PFSK-1 (cell line): Measurements from ENCODE around the gene ARHGEF19.

Experiments used
- FOXP2 ChIP-seq: optimal IDR thresholded peaks from 2 replicates; pipeline ENCODE3; 2011; ENCODE audit warnings: borderline replicate concordance, control low read depth, inconsistent platforms; ENCODE audit not compliant: insufficient read depth; ENCODE audit errors: extremely low read length, extremely low read depth
- POLR2AphosphoS5 ChIP-seq: IDR thresholded peaks from 2 replicates; pipeline ENCODE4 v1.6.1; 2012; ENCODE audit warnings: low read depth, mild to moderate bottlenecking, control low read depth, low read length, moderate library complexity
- REST ChIP-seq, 2 experiments: IDR thresholded peaks; 2 replicates each; pipeline versions ENCODE4 v1.6.1 to v1.8.0; 2011 to 2012; ENCODE audit warnings: low read depth in 2 of 2, low read length in 2 of 2, control low read depth in 1 of 2, inconsistent platforms in 1 of 2, mild to moderate bottlenecking in 1 of 2, moderate library complexity in 1 of 2; ENCODE audit not compliant: insufficient read depth in 1 of 2
- SIN3A ChIP-seq: IDR thresholded peaks from 2 replicates; pipeline ENCODE4 v1.6.1; 2012; ENCODE audit warnings: mild to moderate bottlenecking, low read length, moderate library complexity, borderline replicate concordance; ENCODE audit not compliant: insufficient read depth
- TAF1 ChIP-seq: IDR thresholded peaks from 2 replicates; pipeline ENCODE4 v1.6.1; 2012; ENCODE audit warnings: low read length, control low read depth, borderline replicate concordance; ENCODE audit not compliant: insufficient read depth

The ARHGEF19 gene

GRCh38 chr1:16256478-16256877, 44.0 kb upstream of the ARHGEF19 start:
- TF ChIP-seq TAF1 = no peak
- TF ChIP-seq POLR2AphosphoS5 = no peak
- no peak for TF ChIP-seq FOXP2
- TF ChIP-seq REST (IDR thresholded peaks at IDR 0.05; ENCODE audit: insufficient read depth in 1 of 2, low read depth in 2 of 2, low read length in 2 of 2) = no peak
- TF ChIP-seq SIN3A = no peak

- TF ChIP-seq REST (IDR thresholded peaks at IDR 0.05; ENCODE audit: insufficient read depth in 1 of 2, low read depth in 2 of 2, low read length in 2 of 2) (no peak), TAF1 (no peak), POLR2AphosphoS5 (no peak), FOXP2 (no peak), SIN3A (no peak)
Measured at GRCh38 chr1:16254263-16254928, 41.9 kb upstream of the ARHGEF19 start.

- TF ChIP-seq FOXP2 (no peak), TAF1 (no peak), SIN3A (no peak), POLR2AphosphoS5 (no peak), REST (IDR thresholded peaks at IDR 0.05; ENCODE audit: insufficient read depth in 1 of 2, low read depth in 2 of 2, low read length in 2 of 2) (no peak)
Measured at GRCh38 chr1:16253332-16253922, 41.0 kb upstream of the ARHGEF19 start.

- TF ChIP-seq REST (IDR thresholded peaks at IDR 0.05; ENCODE audit: insufficient read depth in 1 of 2, low read depth in 2 of 2, low read length in 2 of 2) (no peak), SIN3A (no peak), POLR2AphosphoS5 (no peak), FOXP2 (no peak), TAF1 (no peak)
Measured at GRCh38 chr1:16252912-16253311, 40.5 kb upstream of the ARHGEF19 start.
